GM23248 (cell line): Measurements from ENCODE around the gene P2RX7.

Experiments used
- EZH2 ChIP-seq: fragments of 200-600 bp; sonication (generic); IDR thresholded peaks from 2 replicates; pipeline ENCODE4 v1.6.1; 2018; ENCODE audit warnings: antibody characterized with exemption, mild to moderate bottlenecking; ENCODE audit not compliant: insufficient read depth, poor library complexity, severe bottlenecking
- EZH2phosphoT487 ChIP-seq: fragments of 200-600 bp; sonication (generic); IDR thresholded peaks from 2 replicates; pipeline ENCODE4 v1.6.1; 2018; ENCODE audit warnings: antibody characterized with exemption, moderate library complexity, mild to moderate bottlenecking, low read depth; ENCODE audit not compliant: insufficient read depth

GRCh38 chr12:121217761-121218160 is 85.1 kb downstream of the P2RX7 start:
- TF ChIP-seq EZH2 (no peak), EZH2phosphoT487 (no peak)
